Spleen (tissue), 11 donors: ENCODE results near the gene P2RX1. TPM values are rescaled to one million over a fixed set of nuclear protein-coding genes. Genes with fewer than 3 reads are reported as not detected.

Source experiments
- DNase-seq: peaks from one replicate; pipeline ENCODE4 v3.0.0-alpha.2; 2020
- H3K27ac ChIP-seq, 8 donors: fragments of 200-600 bp; sonication (generic) in 7 of 8; 1 replicate in 4 of 8; 2 replicates in 4 of 8; pipeline versions ENCODE4 v1.5.0 to v1.8.0; 2016 to 2021; ENCODE audit warnings: inconsistent platforms in 4 of 8, mild to moderate bottlenecking in 4 of 8, moderate library complexity in 1 of 8
- H3K27me3 ChIP-seq, 7 donors: fragments of 200-600 bp; sonication (generic) in 6 of 7; replicated peaks in 1 of 7; 1 replicate in 4 of 7; 2 replicates in 3 of 7; pipeline versions ENCODE4 v1.5.0 to v1.8.0; 2016 to 2021; ENCODE audit warnings: inconsistent platforms in 3 of 7, mild to moderate bottlenecking in 1 of 7
- H3K36me3 ChIP-seq, 6 donors: fragments of 200-600 bp; sonication (generic) in 5 of 6; 1 replicate in 4 of 6; 2 replicates in 2 of 6; pipeline versions ENCODE4 v1.5.0 to v1.8.0; 2016 to 2021; ENCODE audit warnings: inconsistent platforms in 2 of 6
- H3K4me1 ChIP-seq, 6 donors: fragments of 200-600 bp; sonication (generic) in 5 of 6; 1 replicate in 3 of 6; 2 replicates in 3 of 6; pipeline versions ENCODE4 v1.5.0 to v1.8.0; 2016 to 2021; ENCODE audit warnings: inconsistent platforms in 3 of 6
- H3K4me3 ChIP-seq, 8 donors: fragments of 200-600 bp; sonication (generic) in 7 of 8; 1 replicate in 4 of 8; 2 replicates in 4 of 8; pipeline versions ENCODE4 v1.5.0 to v1.8.0; 2016 to 2021; ENCODE audit warnings: inconsistent platforms in 4 of 8, mild to moderate bottlenecking in 4 of 8, moderate library complexity in 2 of 8
- H3K9me3 ChIP-seq, 8 donors: fragments of 200-600 bp; sonication (generic) in 7 of 8; 1 replicate in 4 of 8; 2 replicates in 4 of 8; pipeline versions ENCODE4 v1.5.0 to v1.8.0; 2016 to 2021; ENCODE audit warnings: inconsistent platforms in 4 of 8
- POLR2A ChIP-seq, 3 donors: fragments of 450-650 bp; IDR thresholded peaks; one replicate each; pipeline ENCODE4 v1.5.1; 2017; ENCODE audit warnings: antibody characterized with exemption in 3 of 3, mild to moderate bottlenecking in 1 of 3
- POLR2AphosphoS5 ChIP-seq, 3 donors: sonication (generic); formaldehyde crosslinking; IDR thresholded peaks; one replicate each; pipeline ENCODE4 v1.5.1; 2017; ENCODE audit warnings: antibody characterized with exemption in 3 of 3
- WGBS, 5 donors: extraction: QIAGEN DNeasy Blood & Tissue Kit in 3 of 5; methylation state at CpG; one replicate each; pipeline versions ENCODE4 v1.1.5 to v1.1.7; 2013 to 2018; 5-methylcytosine and 5-hydroxymethylcytosine counted together
- intact Hi-C: fragments of 100-400 bp; cut with DNase I; formaldehyde crosslinking; loops from one replicate; pipeline ENCODE4 v1.15.0; 2023; ENCODE audit warnings: low total_unique reads
- polyA plus RNA-seq, 3 donors: library from polyadenylated mRNA; stranded (reverse); fragments of 200-250 nt; gene quantifications; one replicate each; pipeline ENCODE4 v1.2.1, GENCODE V29; 2013
- total RNA-seq, 7 donors: library from RNA; depleted of rRNA in 3 of 7; stranded (reverse); fragments of >200 nt in 3 of 7; fragmentation: NEBNext Ultra II Directional in 4 of 7; extraction: Animal tissue kit (Norgen Biotek cat#: 25700) in 4 of 7; gene quantifications; one replicate each; pipeline versions ENCODE4 v1.1.0 to v1.2.1, GENCODE V29; 2016 to 2021
- TF ChIP-seq, protein P1 (sequence below), 11 experiments: fragments of 200-600 bp in 7 of 11; fragments of 450-650 bp in 4 of 11; sonication (generic) in 4 of 11; IDR thresholded peaks in 8 of 11; conservative IDR thresholded peaks in 3 of 11; 1 replicate in 7 of 11; 2 replicates in 4 of 11; pipeline versions ENCODE4 v1.4.0 to v1.8.0; 2016 to 2021; ENCODE audit warnings: antibody characterized with exemption in 11 of 11, inconsistent platforms in 4 of 11, mild to moderate bottlenecking in 1 of 11
- donor health status: healthy with polysubstance abuse.
- donor health status: DM: no; HTN: no; CAD: no; lungs with moderate emphysema.
- donor health status: DM: no; HTN: no; CAD: no.
- donor health status: Bipolar disorder and iron deficiency.
- donor health status: healthy.
- donor health status: DM: no; HTN: no; CAD: no.
- donor health status: DM: yes; HTN: yes; CAD: no.

P2RX1 gene
- total and polyA plus RNA-seq, 10 donors = 9.2 to 46.3 (median 21.7) TPM

DNA sequence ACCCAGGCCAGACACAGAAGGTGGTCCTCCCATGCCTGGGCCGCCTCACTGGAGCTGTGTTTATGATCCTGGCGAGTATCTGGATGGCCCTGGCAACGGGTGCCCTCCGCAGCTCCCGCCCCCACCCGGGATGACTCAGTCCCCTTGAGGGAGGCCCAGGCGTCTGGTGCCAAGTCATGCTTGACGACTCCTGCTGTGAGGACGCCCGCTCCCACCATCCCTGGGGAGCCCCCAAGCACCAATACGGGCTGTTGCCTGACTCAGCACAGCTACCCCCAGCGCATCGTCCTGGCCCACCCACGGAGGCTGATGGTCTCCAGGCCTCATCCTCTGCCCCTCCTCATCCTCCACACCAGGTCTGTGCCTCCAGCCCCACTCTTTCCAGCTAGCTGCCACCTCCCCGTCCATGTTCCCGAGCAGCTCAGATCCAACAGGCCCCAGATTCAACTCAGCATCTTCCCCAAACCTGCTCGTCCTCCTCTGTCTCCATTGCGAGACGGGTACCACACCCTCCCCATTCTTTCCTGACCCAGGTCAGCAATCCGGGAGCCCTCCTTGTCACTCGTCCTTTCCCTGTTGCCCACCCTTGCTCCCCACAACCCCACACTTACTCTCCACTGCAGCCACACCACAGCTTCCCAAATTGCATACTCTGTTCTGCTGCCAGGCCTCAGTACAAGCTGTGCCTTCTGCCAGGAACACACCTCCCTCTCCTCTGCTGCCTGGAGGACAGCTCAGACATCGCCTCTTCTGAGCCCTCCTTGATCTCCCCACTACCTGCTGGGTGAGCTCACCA, 26.0 kb downstream of the P2RX1 start:
- Histone ChIP-seq H3K36me3 (peaks cover 0 to 4% (median 0%) of the 10 kb centered on the region in 6 donors), H3K9me3 (no peaks in the 10 kb centered on the region), H3K27me3 (no peaks in the 10 kb centered on the region), H3K4me3 (no peak overlapping the region), H3K4me1 (peaks cover 33 to 97% (median 68%) of the 10 kb centered on the region in 6 donors), H3K27ac (no peak overlapping the region)
- no peak for DNase-seq
- 76 to 80% (median 78%) methylated on average over 17 to 22 of the region's 22 CpGs for WGBS, 5 donors
- TF ChIP-seq POLR2AphosphoS5 (IDR thresholded peaks at IDR 0.05) = no peak
- TF ChIP-seq POLR2A (IDR thresholded peaks at IDR 0.05) = no peak
- TF ChIP-seq, protein P1, sequence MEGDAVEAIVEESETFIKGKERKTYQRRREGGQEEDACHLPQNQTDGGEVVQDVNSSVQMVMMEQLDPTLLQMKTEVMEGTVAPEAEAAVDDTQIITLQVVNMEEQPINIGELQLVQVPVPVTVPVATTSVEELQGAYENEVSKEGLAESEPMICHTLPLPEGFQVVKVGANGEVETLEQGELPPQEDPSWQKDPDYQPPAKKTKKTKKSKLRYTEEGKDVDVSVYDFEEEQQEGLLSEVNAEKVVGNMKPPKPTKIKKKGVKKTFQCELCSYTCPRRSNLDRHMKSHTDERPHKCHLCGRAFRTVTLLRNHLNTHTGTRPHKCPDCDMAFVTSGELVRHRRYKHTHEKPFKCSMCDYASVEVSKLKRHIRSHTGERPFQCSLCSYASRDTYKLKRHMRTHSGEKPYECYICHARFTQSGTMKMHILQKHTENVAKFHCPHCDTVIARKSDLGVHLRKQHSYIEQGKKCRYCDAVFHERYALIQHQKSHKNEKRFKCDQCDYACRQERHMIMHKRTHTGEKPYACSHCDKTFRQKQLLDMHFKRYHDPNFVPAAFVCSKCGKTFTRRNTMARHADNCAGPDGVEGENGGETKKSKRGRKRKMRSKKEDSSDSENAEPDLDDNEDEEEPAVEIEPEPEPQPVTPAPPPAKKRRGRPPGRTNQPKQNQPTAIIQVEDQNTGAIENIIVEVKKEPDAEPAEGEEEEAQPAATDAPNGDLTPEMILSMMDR (IDR thresholded peaks at IDR 0.05 in 8 of 11, conservative IDR thresholded peaks at IDR 0.05 in 3 of 11) = no peak
- intact Hi-C loops = no loop called here

GRCh38 chr17:3889325-3890012, 26.8 kb downstream of the P2RX1 start:
- peaks cover 26 to 91% (median 60%) of the 10 kb centered on the region in 6 donors for H3K4me1 ChIP-seq
- H3K4me3 ChIP-seq = no peak overlapping the region
- intact Hi-C loops = no loop called here
- no peak overlapping the region for H3K27ac ChIP-seq
- WGBS, 5 donors = 90 to 94% (median 92%) methylated on average over 12 to 17 of the region's 17 CpGs
- H3K36me3 ChIP-seq = peaks cover 0 to 12% (median 0%) of the 10 kb centered on the region in 6 donors
- no peaks in the 10 kb centered on the region for H3K27me3 ChIP-seq
- DNase-seq = no peak
- no peaks in the 10 kb centered on the region for H3K9me3 ChIP-seq
- no peak for TF ChIP-seq POLR2A (IDR thresholded peaks at IDR 0.05)
- TF ChIP-seq, protein P1 (IDR thresholded peaks at IDR 0.05 in 8 of 11, conservative IDR thresholded peaks at IDR 0.05 in 3 of 11) = no peak
- no peak for TF ChIP-seq POLR2AphosphoS5 (IDR thresholded peaks at IDR 0.05)

DNA sequence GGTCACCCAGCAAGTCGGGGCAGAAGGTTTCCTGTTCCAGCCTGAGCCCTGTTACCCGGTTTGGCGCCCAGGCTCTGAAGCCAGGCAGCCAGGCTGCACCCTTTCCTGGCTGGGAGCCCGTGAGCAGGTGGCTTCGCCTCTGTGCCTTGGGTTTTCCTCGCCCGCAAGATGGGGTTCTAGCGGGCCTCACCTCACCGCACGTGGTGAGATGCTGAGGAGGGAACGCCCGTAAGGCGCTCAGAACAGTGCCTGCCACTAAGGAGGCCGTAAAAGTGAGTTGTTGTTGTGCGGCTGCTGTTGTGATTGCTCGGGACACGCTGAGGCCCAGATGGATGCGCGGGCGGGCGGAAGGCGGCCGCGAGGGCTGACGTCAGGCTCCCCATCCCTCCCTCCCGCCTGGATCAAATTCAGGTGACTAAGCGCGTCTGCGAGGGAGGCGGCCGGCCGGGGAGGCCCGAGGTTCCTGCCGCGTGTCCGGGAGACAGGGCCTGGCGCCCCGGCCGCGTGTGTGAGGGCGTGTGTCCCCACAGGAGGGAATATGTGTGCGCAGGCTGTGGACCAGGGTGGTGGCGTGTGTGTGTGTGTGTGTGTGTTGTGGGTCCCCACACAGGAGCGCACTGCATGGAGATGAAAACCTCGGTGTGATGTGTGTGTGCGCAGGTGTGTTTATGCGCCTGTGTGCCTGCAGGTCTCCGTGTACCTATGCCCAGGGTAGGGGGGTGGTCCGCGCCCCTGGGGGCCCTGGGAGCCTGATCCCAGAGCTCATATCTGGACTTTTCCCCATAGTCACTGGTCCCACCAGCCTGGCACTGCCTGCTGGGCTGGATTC, 27.7 kb downstream of the P2RX1 start:
- intact Hi-C loops = no loop called here
- WGBS, 5 donors = 81 to 93% (median 86%) methylated on average over 45 to 50 of the region's 50 CpGs

More for the DNA sequence above, 27.7 kb downstream of the P2RX1 start:
- Histone ChIP-seq H3K9me3 (no peaks in the 10 kb centered on the region), H3K4me1 (peaks cover 17 to 82% (median 51%) of the 10 kb centered on the region in 6 donors), H3K4me3 (no peak overlapping the region), H3K27me3 (no peaks in the 10 kb centered on the region), H3K36me3 (peaks cover 0 to 22% (median 0%) of the 10 kb centered on the region in 6 donors), H3K27ac (peak overlapping the region in 3 of 8 donors; percentile 89 to 95 (median 89))
- no peak for DNase-seq
- TF ChIP-seq, protein P1 (IDR thresholded peaks at IDR 0.05 in 8 of 11, conservative IDR thresholded peaks at IDR 0.05 in 3 of 11) = no peak
- no peak for TF ChIP-seq POLR2A (IDR thresholded peaks at IDR 0.05)
- no peak for TF ChIP-seq POLR2AphosphoS5 (IDR thresholded peaks at IDR 0.05)
